Measurements from ENCODE around the gene BRSK1.

DNA sequence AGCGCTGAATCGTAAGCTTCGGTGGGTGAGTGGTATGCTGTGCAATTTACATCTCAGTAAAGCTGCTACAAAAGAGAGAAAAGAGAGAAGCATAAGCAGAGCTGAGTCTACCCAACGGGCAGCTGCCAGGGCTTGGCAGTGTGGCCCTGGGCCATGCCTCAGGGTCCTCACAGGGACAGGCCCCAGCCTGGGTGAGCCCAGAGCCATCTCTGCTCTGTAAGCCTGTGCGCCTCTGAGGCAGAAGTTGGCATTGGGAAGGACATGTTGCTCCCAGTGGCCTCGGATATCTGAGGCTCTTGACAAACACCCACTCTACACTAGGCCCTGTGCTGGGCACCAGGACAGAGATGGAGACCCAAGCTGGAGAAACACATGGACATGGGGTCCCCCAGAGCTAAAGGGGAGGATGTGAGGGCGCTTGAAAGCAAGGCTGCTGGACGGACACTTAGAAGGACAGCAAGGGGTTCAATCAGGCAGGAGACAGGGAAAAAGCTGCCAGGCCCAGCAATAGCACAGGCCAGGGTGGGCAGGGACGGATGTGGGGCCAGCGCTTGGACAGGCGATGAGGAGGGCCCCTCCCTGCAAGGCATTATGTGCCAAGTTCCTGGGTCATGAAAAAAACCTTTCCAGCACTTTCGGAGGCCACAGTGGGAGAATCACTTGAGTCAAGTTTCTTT is 39.7 kb upstream of the BRSK1 start:
- TF ChIP-seq YY1 (IDR thresholded peaks at IDR 0.05; ENCODE audit: insufficient read depth, insufficient read length) (no peak), ZNF274 (IDR thresholded peaks at IDR 0.05; ENCODE audit: low read depth, low read length) (no peak), SUZ12 (IDR thresholded peaks at IDR 0.05; ENCODE audit: extremely low read depth, insufficient read depth, insufficient read length) (no peak)
